Measurements from ENCODE around the gene IL23R. TPM values are rescaled to one million over a fixed set of nuclear protein-coding genes. Genes with fewer than 3 reads are reported as not detected.

IL23R gene
- total RNA-seq, 3 donors from 2014 or later (not counting 1 experiment from before 2014, with no cell fraction given), result 0.31 to 0.55 (median 0.34) TPM

- Mint-ChIP-seq H3K9me3 (no peaks in the 10 kb centered on the region), H3K27me3 (ENCODE audit: low read depth in 2 of 2) (peaks cover 25 to 27% of the 10 kb centered on the region in 2 donors), H3K4me1 (peaks cover 18 to 19% of the 10 kb centered on the region in 2 donors), H3K36me3 (no peaks in the 10 kb centered on the region), H3K4me3 (no peak overlapping the region), H3K27ac (no peak overlapping the region)
- 83% methylated on average over 1 of the region's 4 CpGs for WGBS (ENCODE audit: insufficient coverage)
- no peaks in the 10 kb centered on the region for H3K9me3 ChIP-seq (ENCODE audit: control insufficient read depth, insufficient read depth, low read length)
- intact Hi-C loops (cut with micrococcal nuclease), result no loop called here
- ATAC-seq, result no peak
- no peak overlapping the region for H3K4me3 ChIP-seq (ENCODE audit: low read length)
- no peak for DNase-seq
- no peak overlapping the region for H3K27ac ChIP-seq (ENCODE audit: low read length)
- TF ChIP-seq CTCF (IDR thresholded peaks at IDR 0.05), result no peak
- H3K27me3 ChIP-seq (ENCODE audit: control insufficient read depth, insufficient read depth, low read length), result no peaks in the 10 kb centered on the region
- peaks cover 9% of the 10 kb centered on the region for H3K4me1 ChIP-seq (ENCODE audit: control insufficient read depth, insufficient read depth, low read length)
- H3K36me3 ChIP-seq (ENCODE audit: control insufficient read depth, insufficient read depth, low read length), result no peaks in the 10 kb centered on the region
Measured at GRCh38 chr1:67150931-67151330, 15.3 kb upstream of the IL23R start.

- no peak for TF ChIP-seq CTCF (IDR thresholded peaks at IDR 0.05)
- 70% methylated on average over 2 of the region's 2 CpGs for whole genome bisulfite sequencing (ENCODE audit: insufficient coverage)
- no peaks in the 10 kb centered on the region for H3K36me3 ChIP-seq (ENCODE audit: control insufficient read depth, insufficient read depth, low read length)
- no peak overlapping the region for H3K27ac Mint-ChIP-seq
- H3K4me3 ChIP-seq (ENCODE audit: low read length), result no peak overlapping the region
- H3K27me3 Mint-ChIP-seq (ENCODE audit: low read depth in 2 of 2), result peaks cover 2 to 15% of the 10 kb centered on the region in 2 donors
- no peak overlapping the region for H3K27ac ChIP-seq (ENCODE audit: low read length)
- no peak for ATAC-seq
- H3K36me3 Mint-ChIP-seq, result no peaks in the 10 kb centered on the region
- intact Hi-C loops (cut with micrococcal nuclease), result no loop called here
- no peak overlapping the region for H3K4me3 Mint-ChIP-seq
- peaks cover 6% of the 10 kb centered on the region in 2 donors for H3K4me1 Mint-ChIP-seq
- H3K27me3 ChIP-seq (ENCODE audit: control insufficient read depth, insufficient read depth, low read length), result no peaks in the 10 kb centered on the region
- no peaks in the 10 kb centered on the region for H3K9me3 Mint-ChIP-seq
- no peaks in the 10 kb centered on the region for H3K9me3 ChIP-seq (ENCODE audit: control insufficient read depth, insufficient read depth, low read length)
- no peaks in the 10 kb centered on the region for H3K4me1 ChIP-seq (ENCODE audit: control insufficient read depth, insufficient read depth, low read length)
- no peak for DNase-seq
Measured at GRCh38 chr1:67158401-67158800, 7.9 kb upstream of the IL23R start.

GRCh38 chr1:67159233-67159632 is 7.0 kb upstream of the IL23R start:
- intact Hi-C loops (cut with micrococcal nuclease), result no loop called here
- Mint-ChIP-seq H3K4me3 (no peak overlapping the region), H3K36me3 (no peaks in the 10 kb centered on the region), H3K9me3 (no peaks in the 10 kb centered on the region), H3K27ac (peak overlapping the region in 1 of 2 donors; percentile 11), H3K4me1 (peaks cover 6% of the 10 kb centered on the region in 2 donors), H3K27me3 (ENCODE audit: low read depth in 2 of 2) (peaks cover 0 to 11% of the 10 kb centered on the region in 2 donors)
- TF ChIP-seq CTCF (IDR thresholded peaks at IDR 0.05), result no peak
- DNase-seq (no peak), ATAC-seq (no peak)
- 62% methylated on average over 2 of the region's 2 CpGs for WGBS (ENCODE audit: insufficient coverage)
- Histone ChIP-seq H3K27me3 (ENCODE audit: control insufficient read depth, insufficient read depth, low read length) (no peaks in the 10 kb centered on the region), H3K27ac (ENCODE audit: low read length) (no peak overlapping the region), H3K4me3 (ENCODE audit: low read length) (no peak overlapping the region), H3K36me3 (ENCODE audit: control insufficient read depth, insufficient read depth, low read length) (no peaks in the 10 kb centered on the region), H3K9me3 (ENCODE audit: control insufficient read depth, insufficient read depth, low read length) (no peaks in the 10 kb centered on the region), H3K4me1 (ENCODE audit: control insufficient read depth, insufficient read depth, low read length) (no peaks in the 10 kb centered on the region)

- Histone ChIP-seq H3K4me1 (ENCODE audit: control insufficient read depth, insufficient read depth, low read length) (no peaks in the 10 kb centered on the region), H3K27me3 (ENCODE audit: control insufficient read depth, insufficient read depth, low read length) (no peaks in the 10 kb centered on the region), H3K9me3 (ENCODE audit: control insufficient read depth, insufficient read depth, low read length) (no peaks in the 10 kb centered on the region), H3K36me3 (ENCODE audit: control insufficient read depth, insufficient read depth, low read length) (no peaks in the 10 kb centered on the region), H3K27ac (ENCODE audit: low read length) (no peak overlapping the region), H3K4me3 (ENCODE audit: low read length) (no peak overlapping the region)
- 55% methylated on average over 2 of the region's 2 CpGs for WGBS (ENCODE audit: insufficient coverage)
- peaks cover 2% of the 10 kb centered on the region in 2 donors for H3K9me3 Mint-ChIP-seq
- TF ChIP-seq CTCF (IDR thresholded peaks at IDR 0.05), result no peak
- H3K4me3 Mint-ChIP-seq, result no peak overlapping the region
- intact Hi-C loops (cut with micrococcal nuclease), result no loop called here
- peak in 1 of 3 donors; percentile 53 for ATAC-seq
- no peaks in the 10 kb centered on the region for H3K27me3 Mint-ChIP-seq (ENCODE audit: low read depth in 2 of 2)
- DNase-seq, result peak in 1 of 2 donors; percentile 14
- no peaks in the 10 kb centered on the region for H3K36me3 Mint-ChIP-seq
- H3K4me1 Mint-ChIP-seq, result peaks cover 6% of the 10 kb centered on the region in 2 donors
- no peak overlapping the region for H3K27ac Mint-ChIP-seq
Measured at GRCh38 chr1:67162954-67163353, 3.3 kb upstream of the IL23R start.

Measured in natural killer cell (primary cell).